Measurements from ENCODE around the gene NTM. TPM values are rescaled to one million over a fixed set of nuclear protein-coding genes. Genes with fewer than 3 reads are reported as not detected.

Gene NTM
- total and polyA plus RNA-seq, 2 donors (not counting 3 experiments of a cell fraction or from before 2014, with no cell fraction given): 1.00 to 1.1 TPM

DNA sequence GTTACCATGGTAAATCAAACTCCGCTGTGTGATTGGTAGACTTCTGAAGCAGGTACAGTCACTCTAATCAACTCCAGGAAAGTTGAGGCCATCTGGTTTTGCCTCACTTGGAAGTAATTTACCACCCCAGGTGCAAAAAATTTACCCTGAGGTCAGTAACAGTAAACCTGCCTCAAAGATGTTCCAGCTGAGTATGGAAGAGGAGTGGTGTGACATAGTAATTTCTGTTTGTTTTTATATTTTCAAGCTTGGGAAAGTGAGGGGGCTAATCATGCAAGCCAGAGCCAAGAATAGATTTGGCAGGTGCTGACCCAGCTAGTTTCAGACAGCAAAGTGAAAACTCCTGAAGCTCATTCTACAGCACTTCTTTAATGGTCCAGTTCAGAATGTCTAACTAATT lies 691.6 kb downstream of the NTM start:
- POLR2A ChIA-PET: no interaction called here
- no peaks in the 10 kb centered on the region for H3K27me3 ChIP-seq (ENCODE audit: control insufficient read depth in 2 of 2, insufficient read depth in 2 of 2, low read length in 2 of 2)
- no TSS peak for BruUV-seq (replicated peaks)
- peaks cover 27% of the 10 kb centered on the region for H3K4me1 ChIP-seq (ENCODE audit: control insufficient read depth, extremely low read depth, insufficient read depth, low read length)
- no peak overlapping the region for H3K27ac ChIP-seq (ENCODE audit: insufficient read depth, low read depth, low read length)
- H3K36me3 ChIP-seq (ENCODE audit: control insufficient read depth in 2 of 2, extremely low read depth in 1 of 2, insufficient read depth in 2 of 2, low read length in 2 of 2): no peaks in the 10 kb centered on the region
- no peak overlapping the region for H3K9ac ChIP-seq (replicated peaks; ENCODE audit: extremely low read depth, insufficient read depth, low read length)
- H3K4me3 ChIP-seq (replicated peaks in 1 of 3; ENCODE audit: insufficient read depth in 1 of 3, low read depth in 1 of 3, low read length in 3 of 3): no peak overlapping the region
- CTCF ChIA-PET: interaction anchor here (0.6 to 1.9 kb wide), 10 partner anchors 10 to 388 kb away, joined by 3 to 10 read pairs (median 4); no protein-coding TSS in a partner anchor
- no peak for FAIRE-seq
- TF ChIP-seq FOS (IDR thresholded peaks at IDR 0.05; ENCODE audit: borderline replicate concordance, insufficient read depth, low read length) (no peak), GATA2 (IDR thresholded peaks at IDR 0.05; ENCODE audit: insufficient read depth, insufficient read length, low read depth, low read length) (no peak), MYC (IDR thresholded peaks at IDR 0.05; ENCODE audit: low read depth, low read length) (no peak), EZH2 (IDR thresholded peaks at IDR 0.05; ENCODE audit: borderline replicate concordance, low read depth, low read length, severe bottlenecking) (no peak), JUN (IDR thresholded peaks at IDR 0.05; ENCODE audit: borderline replicate concordance, insufficient read depth, insufficient read length, low read depth) (no peak), POLR2AphosphoS5 (IDR thresholded peaks at IDR 0.05; ENCODE audit: insufficient read depth, low read depth, low read length) (no peak), POLR2A (IDR thresholded peaks at IDR 0.05; ENCODE audit: low read depth, low read length) (no peak)
- TF ChIP-seq, protein P1, sequence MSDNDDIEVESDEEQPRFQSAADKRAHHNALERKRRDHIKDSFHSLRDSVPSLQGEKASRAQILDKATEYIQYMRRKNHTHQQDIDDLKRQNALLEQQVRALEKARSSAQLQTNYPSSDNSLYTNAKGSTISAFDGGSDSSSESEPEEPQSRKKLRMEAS (IDR thresholded peaks at IDR 0.05; ENCODE audit: insufficient read depth, insufficient read length): no peak
- TF ChIP-seq, protein P2, sequence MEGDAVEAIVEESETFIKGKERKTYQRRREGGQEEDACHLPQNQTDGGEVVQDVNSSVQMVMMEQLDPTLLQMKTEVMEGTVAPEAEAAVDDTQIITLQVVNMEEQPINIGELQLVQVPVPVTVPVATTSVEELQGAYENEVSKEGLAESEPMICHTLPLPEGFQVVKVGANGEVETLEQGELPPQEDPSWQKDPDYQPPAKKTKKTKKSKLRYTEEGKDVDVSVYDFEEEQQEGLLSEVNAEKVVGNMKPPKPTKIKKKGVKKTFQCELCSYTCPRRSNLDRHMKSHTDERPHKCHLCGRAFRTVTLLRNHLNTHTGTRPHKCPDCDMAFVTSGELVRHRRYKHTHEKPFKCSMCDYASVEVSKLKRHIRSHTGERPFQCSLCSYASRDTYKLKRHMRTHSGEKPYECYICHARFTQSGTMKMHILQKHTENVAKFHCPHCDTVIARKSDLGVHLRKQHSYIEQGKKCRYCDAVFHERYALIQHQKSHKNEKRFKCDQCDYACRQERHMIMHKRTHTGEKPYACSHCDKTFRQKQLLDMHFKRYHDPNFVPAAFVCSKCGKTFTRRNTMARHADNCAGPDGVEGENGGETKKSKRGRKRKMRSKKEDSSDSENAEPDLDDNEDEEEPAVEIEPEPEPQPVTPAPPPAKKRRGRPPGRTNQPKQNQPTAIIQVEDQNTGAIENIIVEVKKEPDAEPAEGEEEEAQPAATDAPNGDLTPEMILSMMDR (IDR thresholded peaks at IDR 0.05; ENCODE audit: extremely low read depth in 1 of 2, insufficient read depth in 1 of 2, low read depth in 1 of 2, low read length in 2 of 2): no peak
- no peaks in the 10 kb centered on the region for H3K79me2 ChIP-seq (ENCODE audit: control insufficient read depth, insufficient read depth, low read length)
- no peaks in the 10 kb centered on the region for H3K9me3 ChIP-seq (replicated peaks; ENCODE audit: control insufficient read depth, insufficient read depth, low read length)
- DNase-seq (ENCODE audit: low read depth, low spot score): no peak
- no peaks in the 10 kb centered on the region for H3K9me1 ChIP-seq (replicated peaks; ENCODE audit: control insufficient read depth, extremely low read depth, insufficient read depth, low read length)
- no peak overlapping the region for H2AFZ ChIP-seq (ENCODE audit: low read depth, low read length)
- intact Hi-C loops (cut with micrococcal nuclease): no loop called here
- no peak overlapping the region for H3K4me2 ChIP-seq (ENCODE audit: insufficient read depth, low read length)
- no peaks in the 10 kb centered on the region for H4K20me1 ChIP-seq (replicated peaks; ENCODE audit: control insufficient read depth, extremely low read depth, insufficient read depth, low read length)
- dilution Hi-C loops (cut with MboI; ENCODE audit: extremely low pct_ligation_motif_present, low sequenced_read_pairs): no loop called here

Data from endothelial cell of umbilical vein (primary cell).